NCI-H187 (cell line): ENCODE results near the gene DBX2.
"Not testable (repeated sequence)": the region's sequence is repeated elsewhere in the genome, so short reads cannot be mapped to it uniquely, and the experiment has no call there.

Experiments used
- DNase-seq, 2 experiments: peaks; one replicate each; lab custom pipeline; 2025; lab: John Stamatoyannopoulos, UW

The DBX2 gene

DNA sequence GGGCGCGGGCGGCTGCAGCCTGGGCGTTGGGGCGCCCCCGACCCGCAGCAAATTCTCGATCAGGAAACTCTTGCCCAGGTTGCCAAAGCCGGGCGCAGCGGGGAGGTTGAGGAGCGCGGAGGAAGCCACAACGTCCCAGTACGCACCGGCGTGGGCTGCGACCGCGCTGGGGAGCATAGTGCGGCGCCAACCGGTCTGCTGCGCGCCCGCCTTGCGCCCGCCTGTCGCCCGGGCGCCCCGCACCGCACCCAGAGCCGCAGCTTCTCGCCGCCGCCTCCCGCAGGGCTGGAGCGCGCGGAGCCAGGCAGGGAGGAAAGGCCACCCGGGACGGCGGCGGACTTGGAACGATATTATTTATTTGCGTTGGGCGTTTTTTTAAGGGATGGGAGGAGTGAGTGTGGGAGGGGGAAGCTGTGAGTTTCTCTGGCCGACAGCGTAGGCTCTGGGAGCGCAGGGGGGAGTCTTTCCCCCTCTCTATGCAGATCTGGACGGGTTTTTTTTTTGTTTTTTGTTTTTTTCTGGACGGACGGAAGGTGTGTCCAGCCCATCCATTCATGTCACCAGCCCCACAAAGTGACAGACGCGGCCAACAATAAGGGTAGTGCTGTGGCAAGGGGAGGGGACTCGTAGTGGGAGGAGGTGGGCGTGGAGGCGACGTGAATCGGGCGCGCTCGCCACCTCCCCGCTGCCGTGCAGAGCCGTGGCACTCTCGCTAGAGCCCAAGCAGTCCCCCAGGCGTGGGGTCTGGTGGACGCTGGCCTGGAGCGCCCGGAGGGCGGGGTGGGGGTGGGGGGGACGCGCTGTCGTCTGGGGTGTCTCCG lies at the start of gene DBX2:
TSS of gene DBX2 (minus strand) at position 349 of the 821 bp plus-strand sequence. CDS start at position 177, 172 bp downstream.
- DNase-seq: no peak

DNA sequence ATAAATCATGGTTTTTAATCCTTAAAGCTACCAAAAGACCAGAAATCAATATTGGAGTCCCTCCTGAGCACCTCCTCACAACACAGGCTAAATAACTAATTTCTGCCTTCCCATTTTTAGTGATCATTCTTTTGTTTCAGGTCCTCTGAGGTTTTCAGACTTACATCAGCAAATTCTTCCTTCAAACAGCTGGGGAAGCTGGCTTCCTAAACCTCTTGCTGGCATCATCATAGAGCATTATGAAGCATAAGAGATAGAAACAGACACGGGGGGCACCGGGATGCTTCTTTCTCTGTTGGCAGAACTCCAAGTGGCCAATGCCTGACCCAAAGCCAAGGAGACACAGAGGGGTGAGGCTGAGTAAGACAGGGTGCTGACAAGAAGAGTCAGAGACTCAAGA lies 47.9 kb upstream of the DBX2 start:
- no peak for DNase-seq

DNA sequence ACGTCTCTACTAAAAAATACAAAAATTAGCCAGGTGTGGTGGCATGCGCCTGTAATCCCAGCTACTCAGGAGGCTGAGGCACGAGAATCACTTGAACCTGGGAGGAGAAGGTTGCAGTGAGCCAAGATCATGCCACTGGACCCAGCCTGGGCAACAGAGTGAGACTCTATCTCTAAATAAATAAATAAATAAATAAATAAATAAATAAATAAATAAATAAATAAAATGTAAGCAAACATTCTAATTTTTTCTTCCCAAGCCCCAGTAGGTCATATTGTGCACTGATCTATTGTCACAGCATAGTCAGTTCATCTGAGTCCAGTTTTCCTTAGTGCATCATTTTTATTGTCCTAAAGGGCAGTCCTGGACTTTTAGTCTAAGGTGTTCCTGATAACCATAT lies 44.5 kb upstream of the DBX2 start:
- DNase-seq: not testable (repeated sequence)

DNA sequence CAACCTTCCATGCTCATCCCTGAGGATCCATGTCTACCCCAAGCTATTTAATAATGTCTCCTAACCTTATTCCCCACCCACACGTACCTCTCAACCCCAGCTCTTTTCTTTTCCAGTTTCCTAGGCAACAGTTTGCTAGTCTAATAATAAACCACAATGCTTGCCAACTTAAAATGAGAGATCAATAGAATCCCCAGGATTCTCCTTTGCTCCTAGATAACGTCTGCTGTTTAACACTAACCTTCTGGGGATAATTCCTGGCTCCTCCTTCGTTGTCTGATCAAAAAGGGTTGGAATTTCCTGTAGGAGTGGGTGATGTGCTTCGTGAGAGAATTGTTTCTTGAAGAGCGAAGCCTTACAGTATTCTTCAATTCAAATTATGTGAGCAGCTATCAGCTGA lies 42.2 kb upstream of the DBX2 start:
- no peak for DNase-seq

DNA sequence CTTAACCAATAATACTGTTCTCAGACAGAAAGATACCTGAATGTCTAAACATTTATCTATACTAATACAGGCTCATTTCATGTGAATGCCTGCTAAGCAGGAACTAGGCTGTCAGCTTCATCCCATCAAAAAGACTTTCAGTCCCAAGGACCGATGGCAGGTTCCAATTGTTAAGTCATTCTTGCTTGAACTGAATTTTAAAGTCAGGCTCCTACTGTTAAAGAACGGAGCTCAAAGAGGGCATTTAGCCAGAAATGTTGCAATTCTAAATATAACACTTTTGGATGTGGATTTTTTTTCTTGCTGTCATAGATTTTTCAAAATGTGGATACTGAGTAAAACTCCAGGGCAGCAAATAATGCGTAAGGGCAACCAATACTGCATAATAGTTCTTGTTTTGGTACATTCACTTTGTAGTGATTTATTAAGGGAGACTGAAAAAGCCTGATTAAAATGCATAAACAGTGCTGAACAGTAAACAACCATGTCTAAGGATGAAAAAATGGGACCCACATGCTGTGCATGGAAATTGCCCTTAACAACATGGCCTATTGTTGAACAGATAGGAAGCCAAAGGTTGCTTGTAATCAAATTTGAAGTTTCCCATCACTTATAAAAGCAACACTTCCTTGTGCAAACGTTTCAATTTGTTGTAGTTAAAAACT lies 38.6 kb upstream of the DBX2 start:
- DNase-seq: no peak

DNA sequence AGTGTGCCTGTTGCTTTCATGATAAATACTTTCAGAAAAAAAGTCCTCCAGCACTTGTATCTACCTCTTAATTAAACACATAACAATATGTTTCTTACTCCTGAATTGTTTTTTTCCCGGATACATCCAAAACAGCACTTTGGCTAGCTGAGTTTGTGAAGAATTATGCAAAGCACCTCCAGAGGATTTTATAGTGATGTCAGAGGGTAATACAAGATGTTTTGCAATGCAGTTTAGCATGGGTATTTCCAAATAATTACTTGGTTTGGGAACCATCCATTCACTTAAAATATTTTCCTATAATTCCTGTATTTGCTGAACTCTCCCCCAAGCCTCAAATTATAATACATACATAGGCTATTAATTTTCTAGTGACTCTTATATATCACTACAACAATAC lies 37.7 kb upstream of the DBX2 start:
- no peak for DNase-seq

DNA sequence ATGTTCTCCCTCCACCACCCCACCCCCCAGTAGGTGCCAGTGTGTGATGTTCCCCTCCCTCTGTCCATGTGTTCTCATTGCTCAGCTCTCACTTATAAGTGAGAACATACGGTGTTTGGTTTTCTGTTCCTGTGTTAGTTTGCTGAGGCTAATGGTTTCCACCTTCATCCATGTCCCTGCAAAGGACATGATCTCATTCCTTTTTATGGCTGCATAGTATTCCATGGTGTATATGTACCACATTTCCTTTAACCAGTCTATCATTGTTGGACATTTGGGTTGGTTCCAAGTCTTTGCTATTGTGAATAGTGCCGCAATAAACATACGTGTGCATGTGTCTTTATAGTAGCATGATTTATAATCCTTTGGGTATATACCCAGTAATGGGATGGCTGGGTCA lies 33.3 kb upstream of the DBX2 start:
- not testable (repeated sequence) for DNase-seq

DNA sequence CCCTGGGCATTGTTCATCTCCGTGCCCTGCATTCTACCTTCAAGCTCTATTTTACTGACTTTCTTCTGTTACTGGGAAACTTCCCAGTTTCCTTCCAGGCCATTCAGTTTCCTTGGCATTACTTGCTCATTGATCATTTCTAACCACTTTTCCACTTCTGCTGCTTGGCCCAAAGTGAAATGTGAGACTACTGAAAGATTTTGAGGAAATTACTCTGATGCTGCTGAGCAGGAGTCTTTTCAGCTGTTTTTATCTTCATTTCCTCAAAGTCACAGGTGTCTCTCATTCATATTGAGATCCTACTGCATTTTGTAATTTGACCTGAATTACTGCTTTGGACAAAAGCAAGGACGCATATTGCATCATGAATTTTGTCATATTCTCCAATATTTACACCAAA lies 26.4 kb upstream of the DBX2 start:
- DNase-seq: no peak

DNA sequence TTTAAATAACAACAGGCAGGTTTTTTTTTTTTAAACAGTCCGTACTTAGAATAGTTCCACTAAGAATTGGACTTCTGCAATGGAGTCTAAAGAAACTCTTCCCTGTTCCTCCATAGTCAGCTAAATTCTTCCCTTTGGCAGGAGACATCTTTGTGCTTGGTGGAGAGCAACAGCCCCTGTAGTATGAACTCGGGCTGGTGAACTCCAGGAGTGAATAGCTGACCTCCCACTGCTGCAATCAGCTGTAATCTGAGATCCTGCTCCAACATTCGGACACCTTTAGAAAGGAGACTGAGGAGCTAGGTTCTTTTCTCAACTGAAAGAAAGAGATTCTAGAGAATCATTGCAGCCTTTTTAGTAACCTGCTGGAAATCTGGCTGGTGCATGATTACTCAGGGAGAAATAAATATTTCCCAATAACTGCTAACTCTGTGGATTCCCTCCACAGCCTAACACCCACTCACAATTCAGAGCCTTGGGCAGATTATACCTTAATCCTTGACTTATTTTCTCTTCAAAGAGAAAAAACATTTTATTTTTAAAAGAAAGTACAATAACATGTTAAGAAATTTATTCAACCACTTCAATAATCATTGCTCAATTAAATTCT lies 25.6 kb upstream of the DBX2 start:
- no peak for DNase-seq

DNA sequence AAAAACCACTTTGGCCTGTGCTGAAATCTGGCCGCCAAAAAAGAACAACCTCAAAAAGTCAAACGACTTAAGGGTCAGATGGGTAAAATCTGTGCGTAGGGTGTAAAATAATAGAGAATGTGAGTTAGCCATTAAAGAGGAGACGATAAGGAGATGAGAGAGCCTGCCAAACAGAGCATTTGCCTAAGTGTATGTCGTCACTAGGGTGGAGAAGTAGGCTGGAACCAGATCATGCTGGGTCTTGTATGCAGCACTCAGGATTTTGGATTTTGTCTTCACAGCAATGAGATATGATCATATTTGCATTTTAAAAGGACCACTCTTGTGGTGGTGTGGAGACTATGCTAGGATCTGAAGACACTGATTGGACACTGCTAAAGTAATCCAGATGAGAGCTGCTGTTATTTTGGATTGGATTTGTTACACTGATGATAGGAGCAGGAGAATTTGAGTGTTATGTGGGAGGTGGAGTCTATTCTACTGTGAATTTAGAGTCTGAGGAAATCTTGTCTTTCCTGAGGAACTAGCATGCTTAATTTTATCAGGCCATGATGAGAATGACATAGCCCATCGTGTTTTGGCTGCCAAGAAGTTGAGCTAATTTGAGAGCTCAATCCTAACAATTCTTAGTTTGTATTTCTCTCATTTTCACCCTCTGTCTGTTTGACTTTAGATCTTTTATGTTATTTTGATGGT lies 24.8 kb upstream of the DBX2 start:
- DNase-seq: no peak

DNA sequence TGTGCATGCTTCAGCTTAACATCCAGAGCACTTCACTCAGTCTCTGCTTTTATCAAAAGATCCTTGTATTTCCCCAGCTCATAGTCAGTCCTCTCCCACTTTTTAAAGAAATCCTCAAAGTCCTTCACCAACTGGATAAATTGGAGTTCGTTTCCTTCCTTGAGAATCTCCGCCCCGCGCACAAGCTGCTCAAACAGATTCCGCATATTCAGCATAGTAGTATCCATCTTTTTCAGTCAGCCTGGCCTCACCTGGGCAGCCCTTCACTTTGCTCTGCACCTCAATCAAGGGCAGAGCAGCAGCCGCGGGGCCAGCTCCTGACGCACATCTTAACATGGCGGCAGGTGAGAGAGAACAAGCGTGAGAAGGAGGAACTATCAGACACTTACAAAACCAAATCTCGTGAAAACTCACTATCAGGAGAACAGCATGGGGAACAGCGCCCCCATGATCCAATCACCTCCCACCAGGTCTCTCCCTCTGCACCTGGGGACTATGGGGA lies 14.3 kb upstream of the DBX2 start:
- no peak for DNase-seq

DNA sequence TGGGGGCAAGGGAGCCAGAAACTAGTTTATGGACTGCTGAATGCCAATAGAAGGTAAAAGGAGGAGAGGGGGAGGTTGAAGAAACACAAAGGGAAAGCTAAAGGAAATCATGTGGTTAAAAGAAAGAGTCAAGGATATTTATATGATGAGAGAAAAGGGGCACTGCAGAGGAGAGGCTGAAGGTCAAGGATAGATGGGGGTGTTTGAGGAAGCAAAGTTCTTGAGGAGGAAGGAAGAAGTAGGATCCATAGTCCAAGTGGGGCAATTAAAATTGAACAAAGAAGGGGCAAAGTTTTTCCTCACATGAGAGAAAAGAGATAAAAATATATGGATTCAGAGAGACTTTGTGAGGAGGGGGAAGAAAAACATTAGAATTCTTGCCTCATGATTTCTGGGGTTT lies 10.1 kb upstream of the DBX2 start:
- DNase-seq: no peak

DNA sequence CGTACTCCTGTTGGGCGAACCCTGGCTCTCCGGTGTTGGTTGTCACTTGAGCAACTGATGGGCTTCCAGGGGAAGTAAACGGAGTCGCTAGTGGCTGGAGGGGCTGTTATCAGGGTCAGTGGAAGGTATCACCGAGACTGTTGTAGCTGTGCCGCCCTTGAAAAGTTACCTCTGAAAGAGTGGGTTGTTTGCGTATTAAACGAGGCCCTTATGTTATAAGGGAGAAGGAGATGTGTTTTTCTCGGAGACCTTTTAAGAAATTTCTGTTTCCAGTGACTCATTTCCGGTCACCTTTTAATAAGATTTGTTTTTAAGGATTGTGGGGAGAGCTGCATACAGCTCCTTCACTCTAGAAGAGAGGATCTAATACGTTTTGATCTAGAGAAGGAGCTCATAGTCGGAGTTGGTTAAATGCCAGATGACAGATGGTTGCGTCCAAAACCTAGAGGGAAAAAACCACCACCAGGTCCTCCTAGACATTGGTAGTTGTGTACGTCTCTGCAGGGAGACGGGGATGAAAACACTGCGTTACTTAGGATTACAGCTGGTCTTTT lies 750 bp upstream of the DBX2 start:
- DNase-seq: no peak

DNA sequence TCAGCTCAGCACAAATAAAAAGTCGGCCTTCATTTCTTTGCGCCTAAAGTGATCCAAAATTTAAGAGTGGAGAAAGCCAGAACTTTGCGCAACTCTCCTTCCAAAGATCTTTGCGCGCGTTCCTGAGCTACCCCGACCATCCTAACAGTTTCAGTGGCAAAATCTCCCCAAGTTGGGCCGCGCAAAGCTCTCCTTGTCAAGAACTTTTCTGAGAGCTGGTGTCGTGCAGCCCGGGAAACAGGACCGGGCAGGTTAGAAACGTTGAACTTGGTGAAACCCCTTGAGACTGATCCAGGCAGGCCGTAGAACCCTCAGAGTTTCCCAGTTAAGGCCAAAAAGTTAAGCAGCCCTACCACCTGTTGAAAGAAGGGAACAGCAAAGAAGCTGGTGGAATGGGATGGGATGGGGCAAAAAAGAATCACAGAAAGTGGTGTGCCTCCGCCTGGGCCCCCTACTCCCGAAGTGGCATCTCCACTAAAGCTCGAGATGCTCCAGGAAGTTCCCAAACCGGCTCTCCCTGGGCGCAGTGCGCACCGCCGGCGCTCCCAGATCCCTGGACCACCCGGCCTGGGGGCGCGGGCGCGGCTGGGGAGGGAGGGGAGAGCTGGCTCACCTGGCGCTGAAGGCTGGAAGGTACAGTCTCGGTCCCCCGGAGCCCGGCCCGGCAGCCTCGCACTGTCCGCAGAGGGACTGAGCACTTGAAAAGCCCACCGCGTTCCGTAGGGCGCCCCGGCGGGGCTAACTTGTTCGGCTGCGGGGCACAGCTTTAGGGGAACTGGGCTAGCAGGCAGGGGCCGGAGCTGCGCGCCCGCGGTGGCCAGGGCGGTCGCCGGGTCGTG lies 768 bp downstream of the DBX2 start:
- DNase-seq: no peak

DNA sequence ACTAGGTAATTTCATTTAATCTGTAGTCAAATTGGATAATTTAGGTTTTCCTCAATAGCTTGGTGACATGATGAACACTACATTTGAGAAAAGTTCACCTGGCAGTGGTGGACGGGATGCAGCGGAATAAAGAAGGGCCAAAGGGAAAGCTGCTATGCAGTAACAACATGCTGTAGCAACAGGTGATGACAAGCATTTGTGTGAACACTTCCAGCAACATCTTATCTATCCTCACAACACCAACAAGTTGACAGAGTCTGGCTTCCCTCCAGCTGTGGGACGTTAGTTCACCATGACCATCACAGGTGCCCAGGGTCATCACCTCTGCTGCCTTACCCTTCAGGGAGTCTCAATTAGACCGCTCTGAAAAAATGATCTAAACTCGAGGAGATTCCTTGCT lies 8.3 kb downstream of the DBX2 start:
- DNase-seq: no peak

DNA sequence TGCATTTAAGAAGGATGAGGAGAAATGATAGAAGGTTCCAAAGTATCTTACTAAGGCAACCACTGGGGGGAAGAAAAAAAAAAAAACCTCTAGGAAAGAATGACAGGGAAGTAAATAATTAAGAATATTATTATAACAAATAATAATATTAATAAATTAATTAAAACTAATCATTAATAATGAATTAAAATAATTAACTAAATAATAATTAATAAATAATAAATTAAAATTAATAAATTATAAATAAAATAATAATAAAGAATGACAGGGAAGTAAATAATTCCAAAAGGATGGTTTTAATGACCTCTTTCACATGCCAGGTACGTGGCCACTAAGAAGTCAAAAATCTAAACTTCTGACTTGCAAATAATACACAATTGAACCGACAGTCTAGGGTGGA lies 9.9 kb downstream of the DBX2 start:
- no peak for DNase-seq

DNA sequence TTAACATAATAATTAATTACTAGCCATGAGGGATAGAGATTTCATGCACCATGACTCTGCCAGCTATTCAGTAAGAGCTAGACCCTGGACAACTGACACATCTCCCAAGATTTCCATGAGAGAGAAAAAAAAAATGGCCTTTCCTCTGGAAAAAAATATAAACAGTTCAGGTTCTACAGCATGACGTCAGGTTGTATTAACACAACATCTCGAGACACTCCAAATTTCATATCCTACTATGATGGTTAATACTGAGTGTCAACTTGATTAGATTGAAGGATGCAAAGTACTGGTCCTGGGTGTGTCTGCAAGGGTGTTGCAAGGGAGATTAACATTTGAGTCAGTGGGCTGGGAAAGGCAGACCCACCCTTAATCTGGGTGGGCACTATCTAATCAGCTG lies 11.1 kb downstream of the DBX2 start:
- DNase-seq: no peak

DNA sequence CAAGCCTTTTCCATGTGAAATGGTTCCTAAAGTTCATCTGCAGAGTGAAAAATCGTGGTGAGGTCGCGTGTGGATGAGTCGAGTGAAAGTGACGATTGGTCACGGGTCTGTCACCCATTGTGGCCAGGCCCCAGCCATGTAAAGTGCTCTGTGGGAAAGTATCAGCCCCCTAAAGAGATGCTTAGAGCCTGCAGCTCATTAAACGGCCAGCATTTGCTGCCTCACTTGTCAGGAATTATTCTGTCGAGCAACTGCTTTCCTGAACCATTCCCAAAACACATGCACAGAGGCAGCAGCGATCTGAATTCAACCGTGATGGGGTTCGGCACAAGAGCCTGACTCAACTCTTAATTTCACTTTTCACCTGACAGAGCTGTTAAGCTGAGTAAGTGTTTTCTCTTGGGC lies 16.0 kb downstream of the DBX2 start:
- DNase-seq: no peak

DNA sequence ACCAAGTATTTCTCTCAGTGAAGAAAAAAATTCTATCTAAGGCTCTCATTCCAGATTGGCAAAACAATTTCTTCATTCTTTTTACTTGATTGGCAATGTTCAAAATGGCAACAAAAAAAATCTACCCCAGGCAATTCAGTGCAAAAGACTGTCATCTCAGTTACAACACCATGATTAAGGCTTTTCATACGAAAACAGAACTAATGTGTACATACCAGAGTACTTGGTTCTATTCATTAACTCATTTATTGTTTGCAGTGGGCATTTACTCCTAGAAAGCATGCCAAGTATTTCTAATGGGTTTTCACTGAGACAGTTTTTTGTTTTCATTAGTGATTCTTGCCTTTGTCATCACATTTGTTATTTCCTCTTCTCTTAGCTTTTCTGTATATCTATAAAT lies 33.0 kb downstream of the DBX2 start:
- no peak for DNase-seq

DNA sequence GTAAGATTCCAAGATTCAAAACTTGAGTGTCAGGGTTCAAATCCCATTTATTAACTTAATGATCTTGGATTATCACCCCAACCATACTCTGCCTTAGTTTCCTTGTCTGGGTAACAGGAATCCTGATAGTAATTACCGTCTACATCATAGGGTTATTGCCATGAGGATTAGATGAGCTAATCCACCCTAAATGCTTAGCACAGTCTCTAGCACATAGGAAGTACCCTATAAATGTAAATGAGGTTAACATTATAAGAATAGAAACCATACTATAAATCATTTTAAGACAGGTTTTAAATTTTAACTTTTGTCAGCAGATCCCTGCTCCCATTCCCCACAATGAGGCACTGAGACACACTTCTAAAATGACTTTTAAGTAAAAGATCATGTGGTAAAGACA lies 36.5 kb downstream of the DBX2 start:
- DNase-seq: no peak

DNA sequence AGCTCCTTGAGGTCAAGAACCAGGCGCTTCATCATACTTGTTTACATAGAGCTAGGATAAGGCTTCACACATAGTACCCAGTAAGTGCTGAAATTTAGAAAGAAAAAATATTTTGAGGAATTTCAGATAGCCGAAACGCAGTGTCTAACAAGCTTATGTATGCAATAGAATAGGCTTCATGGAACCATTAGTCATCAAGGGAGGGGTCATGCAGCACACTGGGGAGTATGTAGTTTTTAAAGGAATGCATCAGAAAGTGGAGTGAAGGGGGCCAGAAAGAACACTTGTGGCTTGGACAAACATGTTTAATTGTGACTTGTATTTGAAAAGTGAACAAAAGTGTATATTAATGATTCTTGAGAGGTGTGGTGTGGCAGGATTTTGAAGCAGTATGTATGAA lies 38.1 kb downstream of the DBX2 start:
- no peak for DNase-seq
